Measurements from ENCODE around the gene KIF12. TPM values are rescaled to one million over a fixed set of nuclear protein-coding genes. Genes with fewer than 3 reads are reported as not detected.

The KIF12 gene
- total and polyA plus RNA-seq, 2 of the 13 experiments (the other 11 are each of a cell fraction or from before 2014, with no cell fraction given) = 1.8 to 12.5 TPM

DNA sequence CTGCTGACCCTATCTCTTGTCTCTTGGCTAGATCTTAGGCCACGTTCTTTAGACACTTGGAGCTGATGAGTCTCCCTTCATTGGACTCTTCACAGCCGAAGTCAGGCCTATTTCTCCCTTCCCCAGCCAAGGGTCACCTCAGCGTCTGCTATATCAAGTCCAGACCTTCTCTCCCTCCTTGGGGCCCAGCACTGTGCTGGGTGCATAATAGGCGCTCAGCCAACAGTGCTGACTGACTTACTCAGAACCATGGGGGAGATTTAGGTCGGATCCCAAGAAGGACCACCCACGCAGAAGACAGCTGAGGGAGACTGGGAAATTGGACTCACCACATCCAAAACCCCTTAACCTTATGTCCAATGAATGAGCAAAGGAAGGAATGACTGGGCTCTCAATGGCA is 15.4 kb downstream of the KIF12 start (continued):
- TF ChIP-seq, protein P1, sequence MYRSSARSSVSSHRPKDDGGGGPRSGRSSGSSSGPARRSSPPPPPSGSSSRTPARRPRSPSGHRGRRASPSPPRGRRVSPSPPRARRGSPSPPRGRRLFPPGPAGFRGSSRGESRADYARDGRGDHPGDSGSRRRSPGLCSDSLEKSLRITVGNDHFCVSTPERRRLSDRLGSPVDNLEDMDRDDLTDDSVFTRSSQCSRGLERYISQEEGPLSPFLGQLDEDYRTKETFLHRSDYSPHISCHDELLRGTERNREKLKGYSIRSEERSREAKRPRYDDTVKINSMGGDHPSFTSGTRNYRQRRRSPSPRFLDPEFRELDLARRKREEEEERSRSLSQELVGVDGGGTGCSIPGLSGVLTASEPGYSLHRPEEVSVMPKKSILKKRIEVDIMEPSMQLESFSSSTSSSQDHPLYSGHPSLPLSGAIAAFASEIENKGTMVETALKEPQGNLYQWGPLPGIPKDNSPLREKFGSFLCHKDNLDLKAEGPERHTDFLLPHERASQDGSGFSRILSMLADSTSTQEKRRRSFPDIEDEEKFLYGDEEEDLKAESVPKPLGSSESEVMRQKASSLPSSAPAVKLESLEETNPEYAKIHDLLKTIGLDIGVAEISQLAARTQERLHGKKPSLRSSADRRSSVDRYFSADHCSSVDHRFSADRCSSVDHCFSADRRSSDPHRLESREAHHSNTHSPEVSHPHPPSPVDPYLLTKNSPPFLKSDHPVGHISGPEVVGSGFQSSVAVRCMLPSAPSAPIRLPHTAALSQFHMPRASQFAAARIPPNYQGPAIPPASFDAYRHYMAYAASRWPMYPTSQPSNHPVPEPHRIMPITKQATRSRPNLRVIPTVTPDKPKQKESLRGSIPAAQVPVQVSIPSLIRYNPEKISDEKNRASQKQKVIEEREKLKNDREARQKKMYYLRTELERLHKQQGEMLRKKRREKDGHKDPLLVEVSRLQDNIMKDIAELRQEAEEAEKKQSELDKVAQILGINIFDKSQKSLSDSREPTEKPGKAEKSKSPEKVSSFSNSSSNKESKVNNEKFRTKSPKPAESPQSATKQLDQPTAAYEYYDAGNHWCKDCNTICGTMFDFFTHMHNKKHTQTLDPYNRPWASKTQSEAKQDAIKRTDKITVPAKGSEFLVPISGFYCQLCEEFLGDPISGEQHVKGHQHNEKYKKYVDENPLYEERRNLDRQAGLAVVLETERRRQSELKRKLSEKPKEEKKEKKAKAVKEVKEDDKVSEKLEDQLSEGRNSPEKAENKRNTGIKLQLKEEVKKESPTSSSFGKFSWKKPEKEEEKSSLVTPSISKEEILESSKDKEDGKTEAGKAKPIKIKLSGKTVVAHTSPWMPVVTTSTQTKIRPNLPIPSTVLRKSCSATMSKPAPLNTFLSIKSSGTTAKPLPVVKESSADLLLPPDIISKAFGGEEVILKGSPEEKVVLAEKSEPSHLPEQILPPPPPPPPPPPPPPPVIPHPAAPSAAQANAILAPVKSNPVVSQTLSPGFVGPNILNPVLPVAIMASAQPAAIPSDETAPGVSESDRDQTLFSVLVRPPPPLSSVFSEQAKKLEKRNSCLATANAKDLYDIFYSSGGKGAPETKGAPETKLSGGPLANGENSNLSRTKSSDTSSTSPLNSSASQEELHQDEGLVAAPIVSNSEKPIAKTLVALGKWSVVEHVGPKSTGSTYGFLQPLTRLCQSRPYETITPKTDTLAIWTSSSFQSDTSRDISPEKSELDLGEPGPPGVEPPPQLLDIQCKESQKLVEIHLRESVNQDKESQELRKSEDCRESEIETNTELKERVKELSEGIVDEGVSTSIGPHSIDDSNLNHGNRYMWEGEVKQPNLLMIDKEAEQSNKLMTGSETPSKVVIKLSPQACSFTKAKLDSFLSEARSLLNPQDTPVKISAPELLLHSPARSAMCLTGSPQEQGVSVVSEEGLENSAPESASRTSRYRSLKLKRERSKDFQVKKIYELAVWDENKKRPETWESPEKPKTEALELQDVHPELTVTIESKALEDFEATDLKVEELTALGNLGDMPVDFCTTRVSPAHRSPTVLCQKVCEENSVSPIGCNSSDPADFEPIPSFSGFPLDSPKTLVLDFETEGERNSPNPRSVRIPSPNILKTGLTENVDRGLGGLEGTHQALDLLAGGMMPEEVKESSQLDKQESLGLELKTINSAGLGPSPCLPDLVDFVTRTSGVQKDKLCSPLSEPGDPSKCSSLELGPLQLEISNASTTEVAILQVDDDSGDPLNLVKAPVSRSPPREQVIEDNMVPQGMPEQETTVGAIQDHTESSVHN (CRISPR knock-in tag; IDR thresholded peaks at IDR 0.05) = no peak
- TF ChIP-seq ZNF337 (CRISPR knock-in tag; IDR thresholded peaks at IDR 0.05; ENCODE audit: borderline replicate concordance, low read depth) = no peak
- TF ChIP-seq ZNF577 (CRISPR knock-in tag; IDR thresholded peaks at IDR 0.05; ENCODE audit: borderline replicate concordance, low read depth) = no peak
- TF ChIP-seq WIZ (CRISPR knock-in tag; IDR thresholded peaks at IDR 0.05) = no peak
- TF ChIP-seq, protein P2, sequence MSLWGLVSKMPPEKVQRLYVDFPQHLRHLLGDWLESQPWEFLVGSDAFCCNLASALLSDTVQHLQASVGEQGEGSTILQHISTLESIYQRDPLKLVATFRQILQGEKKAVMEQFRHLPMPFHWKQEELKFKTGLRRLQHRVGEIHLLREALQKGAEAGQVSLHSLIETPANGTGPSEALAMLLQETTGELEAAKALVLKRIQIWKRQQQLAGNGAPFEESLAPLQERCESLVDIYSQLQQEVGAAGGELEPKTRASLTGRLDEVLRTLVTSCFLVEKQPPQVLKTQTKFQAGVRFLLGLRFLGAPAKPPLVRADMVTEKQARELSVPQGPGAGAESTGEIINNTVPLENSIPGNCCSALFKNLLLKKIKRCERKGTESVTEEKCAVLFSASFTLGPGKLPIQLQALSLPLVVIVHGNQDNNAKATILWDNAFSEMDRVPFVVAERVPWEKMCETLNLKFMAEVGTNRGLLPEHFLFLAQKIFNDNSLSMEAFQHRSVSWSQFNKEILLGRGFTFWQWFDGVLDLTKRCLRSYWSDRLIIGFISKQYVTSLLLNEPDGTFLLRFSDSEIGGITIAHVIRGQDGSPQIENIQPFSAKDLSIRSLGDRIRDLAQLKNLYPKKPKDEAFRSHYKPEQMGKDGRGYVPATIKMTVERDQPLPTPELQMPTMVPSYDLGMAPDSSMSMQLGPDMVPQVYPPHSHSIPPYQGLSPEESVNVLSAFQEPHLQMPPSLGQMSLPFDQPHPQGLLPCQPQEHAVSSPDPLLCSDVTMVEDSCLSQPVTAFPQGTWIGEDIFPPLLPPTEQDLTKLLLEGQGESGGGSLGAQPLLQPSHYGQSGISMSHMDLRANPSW (CRISPR knock-in tag; IDR thresholded peaks at IDR 0.05; ENCODE audit: borderline replicate concordance) = no peak
- no peak for TF ChIP-seq ZNF703 (CRISPR knock-in tag; IDR thresholded peaks at IDR 0.05; ENCODE audit: borderline replicate concordance)
- TF ChIP-seq MIXL1 (CRISPR knock-in tag; IDR thresholded peaks at IDR 0.05) = no peak
- TF ChIP-seq SSRP1 (CRISPR knock-in tag; IDR thresholded peaks at IDR 0.05) = no peak
